ENCODE results near the gene CDT1.
"Not testable (repeated sequence)": the region's sequence is repeated elsewhere in the genome, so short reads cannot be mapped to it uniquely, and the experiment has no call there.

The CDT1 gene

DNA sequence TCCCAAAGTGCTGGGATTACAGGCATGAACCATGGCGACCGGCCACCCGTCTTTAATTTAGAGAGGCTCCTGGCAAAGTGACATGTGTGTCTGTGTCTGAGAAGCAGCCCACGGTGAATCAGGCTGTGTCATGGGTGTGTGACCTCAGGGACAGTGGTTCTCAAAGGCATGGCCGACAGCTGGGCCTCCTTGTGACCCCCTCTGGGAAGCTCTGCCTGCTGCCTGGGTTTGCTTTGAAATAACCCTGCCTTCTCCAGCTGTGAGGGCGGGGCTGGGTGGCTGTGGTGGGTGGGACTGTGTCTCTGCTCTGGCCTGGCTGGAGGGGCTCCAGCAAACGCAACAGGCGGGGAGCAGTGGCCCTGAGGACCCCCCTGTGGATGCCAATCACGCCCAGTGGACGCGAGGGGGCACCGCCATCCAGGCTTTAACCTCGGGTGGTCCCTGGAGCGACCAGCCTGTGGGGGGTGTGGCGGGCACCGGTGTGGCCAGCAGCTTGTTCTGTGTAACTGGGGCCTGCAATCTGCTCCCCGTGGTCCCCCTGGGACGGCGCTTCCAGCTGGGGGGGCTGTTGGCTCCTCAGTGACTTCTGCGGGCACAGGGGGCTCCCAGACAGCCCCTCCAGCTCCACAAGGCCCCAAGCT is 16.9 kb downstream of the CDT1 start:
- no peak for DNase-seq

- DNase-seq = no peak
Observed at GRCh38 chr16:88821168-88821850, 17.7 kb downstream of the CDT1 start.

- DNase-seq = no peak
Observed at GRCh38 chr16:88822281-88823040, 18.9 kb downstream of the CDT1 start.

DNA sequence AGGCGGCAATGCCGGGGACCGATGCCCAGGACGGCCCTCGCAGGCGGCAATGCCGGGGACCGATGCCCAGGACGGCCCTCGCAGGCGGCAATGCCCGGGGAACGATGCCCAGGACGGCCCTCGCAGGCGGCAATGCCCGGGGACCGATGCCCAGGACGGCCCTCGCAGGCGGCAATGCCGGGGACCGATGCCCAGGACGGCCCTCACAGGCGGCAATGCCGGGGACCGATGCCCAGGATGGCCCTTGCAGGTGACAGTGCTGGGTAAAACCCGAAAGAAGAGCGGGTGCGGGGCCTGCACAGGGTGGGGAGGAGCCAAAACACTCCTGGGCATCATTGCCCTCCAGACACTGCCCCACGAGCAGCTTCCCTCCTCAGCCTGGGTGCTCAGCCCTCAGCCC is 20.1 kb downstream of the CDT1 start:
- DNase-seq = not testable (repeated sequence)

DNA sequence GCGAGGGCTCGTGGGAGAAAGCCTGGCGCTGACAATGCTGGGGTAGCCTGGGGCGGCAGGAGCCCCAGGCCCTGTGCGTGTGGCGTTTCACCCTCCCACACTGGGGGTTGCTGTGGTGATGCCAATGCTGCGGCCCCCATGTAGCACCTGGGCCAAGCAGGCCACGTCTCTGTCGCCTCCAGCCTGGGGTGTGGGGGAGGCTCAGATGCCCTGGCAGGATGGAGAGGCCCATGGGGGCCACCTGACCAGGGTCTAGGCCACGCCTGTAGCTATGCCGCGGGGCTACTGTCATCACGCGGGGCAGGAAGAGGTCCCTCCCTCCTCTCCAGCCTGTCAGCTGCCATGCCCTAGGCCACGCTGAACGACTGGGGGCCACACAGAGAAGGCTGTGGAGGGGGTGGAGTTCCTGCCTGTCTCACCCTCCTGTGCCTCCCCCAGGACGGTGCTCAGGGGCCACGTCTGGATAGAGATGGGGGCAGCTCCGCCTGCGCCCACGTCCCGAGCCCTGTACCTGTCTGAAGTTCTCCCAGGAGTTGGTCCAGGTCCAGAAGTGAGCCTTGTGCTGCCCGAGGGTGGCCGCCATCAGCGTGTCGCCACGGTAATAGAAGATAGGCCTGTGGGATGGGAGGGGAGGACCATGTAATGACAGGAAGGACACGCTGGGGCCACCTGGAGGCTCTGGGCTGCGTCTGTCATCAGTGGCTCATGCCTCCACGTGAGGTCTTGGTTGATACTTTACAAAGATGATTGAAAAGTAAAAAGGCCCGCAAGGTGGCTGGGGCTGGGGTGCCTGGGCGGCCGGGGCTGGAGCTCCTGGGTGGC is 20.9 kb downstream of the CDT1 start:
- no peak for DNase-seq

GRCh38 chr16:88825146-88825545 is 21.6 kb downstream of the CDT1 start:
- no peak for DNase-seq

GRCh38 chr16:88826070-88826840 is 22.7 kb downstream of the CDT1 start:
- no peak for DNase-seq

GRCh38 chr16:88827727-88828126 is 24.1 kb downstream of the CDT1 start:
- no peak for DNase-seq

DNA sequence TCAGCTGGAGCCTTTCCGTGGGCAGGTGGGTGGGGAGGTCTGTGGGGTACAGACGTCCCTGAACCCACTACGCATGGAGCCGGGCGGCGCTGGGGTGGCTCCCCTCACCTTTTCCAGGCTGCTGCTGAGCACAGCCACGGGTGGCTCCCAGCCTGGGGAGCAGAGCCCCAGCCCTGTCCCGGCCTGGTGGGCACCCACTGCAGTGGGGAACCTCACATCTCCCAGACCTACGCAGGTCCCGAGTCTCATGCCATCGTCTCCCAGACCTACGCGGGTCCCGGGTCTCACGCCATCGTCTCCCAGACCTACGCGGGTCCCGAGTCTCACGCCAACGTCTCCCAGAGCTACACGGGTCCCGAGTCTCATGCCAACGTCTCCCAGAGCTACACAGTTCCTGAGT is 25.1 kb downstream of the CDT1 start:
- no peak for DNase-seq

- DNase-seq = no peak
Observed at GRCh38 chr16:88830258-88830657, 26.7 kb downstream of the CDT1 start.

GRCh38 chr16:88830783-88831182 is 27.2 kb downstream of the CDT1 start:
- DNase-seq = no peak

GRCh38 chr16:88831838-88832237 is 28.2 kb downstream of the CDT1 start:
- DNase-seq = no peak

- no peak for DNase-seq
Observed at GRCh38 chr16:88833086-88833485, 29.5 kb downstream of the CDT1 start.

- no peak for DNase-seq
Observed at GRCh38 chr16:88834670-88835069, 31.1 kb downstream of the CDT1 start.

- no peak for DNase-seq
Observed at GRCh38 chr16:88835383-88835782, 31.8 kb downstream of the CDT1 start.

DNA sequence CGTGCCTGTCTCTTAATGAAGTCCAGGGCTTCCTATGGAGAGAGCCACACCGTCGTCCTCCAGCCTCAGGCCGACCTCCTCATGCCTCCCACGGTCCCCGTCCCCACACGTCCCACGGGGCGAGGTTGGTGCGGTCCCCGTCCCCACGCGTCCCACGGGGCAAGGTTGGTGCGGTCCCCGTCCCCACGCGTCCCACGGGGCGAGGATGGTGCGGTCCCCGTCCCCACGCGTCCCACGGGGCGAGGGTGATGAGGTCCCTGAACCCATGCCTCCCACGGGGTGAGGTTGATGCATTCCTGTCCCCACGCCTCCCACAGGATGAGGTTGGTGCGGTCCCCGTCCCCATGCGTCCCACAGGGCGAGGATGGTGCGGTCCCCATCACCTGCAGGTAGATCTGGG is 32.2 kb downstream of the CDT1 start:
- DNase-seq = no peak

- no peak for DNase-seq
Observed at GRCh38 chr16:88836791-88837190, 33.2 kb downstream of the CDT1 start.

DNA sequence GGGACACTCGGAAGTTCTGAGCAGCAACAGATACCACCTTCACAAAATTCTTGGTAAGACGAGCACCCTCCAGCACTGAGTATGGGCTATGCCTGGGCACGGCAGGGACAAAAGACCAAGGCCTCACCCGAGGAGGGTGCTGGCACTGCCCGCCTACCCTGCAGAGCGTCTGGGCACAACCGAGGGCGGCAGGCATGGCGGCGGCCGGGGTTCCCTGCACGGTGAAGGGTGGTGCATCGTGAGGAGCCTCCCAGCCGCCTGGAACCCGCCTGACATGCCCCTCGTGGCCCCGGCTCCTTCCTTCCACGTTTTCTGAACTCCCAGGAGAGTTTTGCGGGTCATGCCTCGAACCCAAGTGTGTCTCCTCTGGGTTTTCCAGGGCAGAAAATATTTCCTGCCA is 34.2 kb downstream of the CDT1 start:
- no peak for DNase-seq

DNA sequence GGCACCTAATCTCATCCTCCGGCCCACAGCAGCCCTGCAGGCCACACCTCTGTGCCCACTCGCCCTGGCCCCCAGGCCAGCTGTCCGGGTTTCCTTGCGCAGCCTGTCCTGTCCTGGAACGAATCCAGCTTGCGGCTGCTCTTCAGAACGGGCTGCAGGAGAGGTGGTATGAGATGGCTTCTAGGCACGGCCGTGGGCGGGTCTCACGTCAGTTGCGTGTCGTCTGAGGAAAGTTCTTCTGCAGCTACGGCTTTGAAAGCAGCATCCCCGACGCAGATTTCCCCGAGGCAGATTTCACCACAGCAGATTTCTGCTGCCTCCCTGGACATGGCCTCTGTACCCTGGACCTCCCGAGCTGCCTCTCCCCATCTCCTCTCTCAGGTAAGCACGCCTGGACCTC is 35.0 kb downstream of the CDT1 start:
- no peak for DNase-seq

DNA sequence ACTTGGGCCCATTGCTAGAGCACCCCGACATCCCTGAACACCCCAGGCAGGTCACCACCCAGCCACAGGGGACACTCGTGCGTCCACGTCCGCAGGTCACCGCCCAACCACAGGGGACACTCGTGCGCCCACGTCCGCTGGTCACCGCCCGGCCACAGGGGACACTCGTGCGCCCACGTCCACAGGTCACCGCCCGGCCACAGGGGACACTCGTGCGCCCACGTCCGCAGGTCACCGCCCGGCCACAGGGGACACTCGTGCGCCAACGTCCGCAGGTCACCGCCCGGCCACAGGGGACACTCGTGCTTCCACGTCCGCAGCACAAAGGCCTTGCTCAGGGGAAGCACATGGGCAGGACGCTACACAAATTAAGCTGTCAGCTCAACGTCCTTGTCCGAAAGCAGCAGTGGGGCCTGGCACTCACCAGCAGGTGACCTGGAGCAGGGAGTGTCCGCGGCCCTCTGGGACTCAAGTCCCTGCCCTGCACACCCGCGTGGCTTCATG is 35.5 kb downstream of the CDT1 start:
- no peak for DNase-seq

- no peak for DNase-seq
Observed at GRCh38 chr16:88839745-88840599, 36.4 kb downstream of the CDT1 start.

Measured in right forelimb (tissue), 1 donor.